ENCODE results near the gene ULK1.
A peak's percentile ranks its signal among the peaks of the same experiment; 100 is the strongest.

The ULK1 gene

GRCh38 chr12:131863711-131864396 lies 30.6 kb upstream of the ULK1 start:
- H3K27me3 Mint-ChIP-seq (ENCODE audit: low read depth, poor library complexity), result peaks cover 2% of the 10 kb centered on the region
- H3K4me1 Mint-ChIP-seq, result peaks cover 37% of the 10 kb centered on the region
- no peak for DNase-seq
- H3K27ac Mint-ChIP-seq, result no peak overlapping the region
- H3K36me3 Mint-ChIP-seq (ENCODE audit: low read depth), result no peaks in the 10 kb centered on the region
- H3K4me3 Mint-ChIP-seq, result no peak overlapping the region
- H3K9me3 Mint-ChIP-seq, result no peaks in the 10 kb centered on the region
- TF ChIP-seq, protein P1, sequence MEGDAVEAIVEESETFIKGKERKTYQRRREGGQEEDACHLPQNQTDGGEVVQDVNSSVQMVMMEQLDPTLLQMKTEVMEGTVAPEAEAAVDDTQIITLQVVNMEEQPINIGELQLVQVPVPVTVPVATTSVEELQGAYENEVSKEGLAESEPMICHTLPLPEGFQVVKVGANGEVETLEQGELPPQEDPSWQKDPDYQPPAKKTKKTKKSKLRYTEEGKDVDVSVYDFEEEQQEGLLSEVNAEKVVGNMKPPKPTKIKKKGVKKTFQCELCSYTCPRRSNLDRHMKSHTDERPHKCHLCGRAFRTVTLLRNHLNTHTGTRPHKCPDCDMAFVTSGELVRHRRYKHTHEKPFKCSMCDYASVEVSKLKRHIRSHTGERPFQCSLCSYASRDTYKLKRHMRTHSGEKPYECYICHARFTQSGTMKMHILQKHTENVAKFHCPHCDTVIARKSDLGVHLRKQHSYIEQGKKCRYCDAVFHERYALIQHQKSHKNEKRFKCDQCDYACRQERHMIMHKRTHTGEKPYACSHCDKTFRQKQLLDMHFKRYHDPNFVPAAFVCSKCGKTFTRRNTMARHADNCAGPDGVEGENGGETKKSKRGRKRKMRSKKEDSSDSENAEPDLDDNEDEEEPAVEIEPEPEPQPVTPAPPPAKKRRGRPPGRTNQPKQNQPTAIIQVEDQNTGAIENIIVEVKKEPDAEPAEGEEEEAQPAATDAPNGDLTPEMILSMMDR (IDR thresholded peaks at IDR 0.05), result no peak

- no peak for DNase-seq
- TF ChIP-seq, protein P1 (IDR thresholded peaks at IDR 0.05), result no peak
- Mint-ChIP-seq H3K4me3 (no peak overlapping the region), H3K36me3 (ENCODE audit: low read depth) (no peaks in the 10 kb centered on the region), H3K27ac (no peak overlapping the region), H3K27me3 (ENCODE audit: low read depth, poor library complexity) (peaks cover 3% of the 10 kb centered on the region), H3K9me3 (no peaks in the 10 kb centered on the region), H3K4me1 (peaks cover 36% of the 10 kb centered on the region)
Observed at GRCh38 chr12:131864469-131864868, 30.0 kb upstream of the ULK1 start.

DNA sequence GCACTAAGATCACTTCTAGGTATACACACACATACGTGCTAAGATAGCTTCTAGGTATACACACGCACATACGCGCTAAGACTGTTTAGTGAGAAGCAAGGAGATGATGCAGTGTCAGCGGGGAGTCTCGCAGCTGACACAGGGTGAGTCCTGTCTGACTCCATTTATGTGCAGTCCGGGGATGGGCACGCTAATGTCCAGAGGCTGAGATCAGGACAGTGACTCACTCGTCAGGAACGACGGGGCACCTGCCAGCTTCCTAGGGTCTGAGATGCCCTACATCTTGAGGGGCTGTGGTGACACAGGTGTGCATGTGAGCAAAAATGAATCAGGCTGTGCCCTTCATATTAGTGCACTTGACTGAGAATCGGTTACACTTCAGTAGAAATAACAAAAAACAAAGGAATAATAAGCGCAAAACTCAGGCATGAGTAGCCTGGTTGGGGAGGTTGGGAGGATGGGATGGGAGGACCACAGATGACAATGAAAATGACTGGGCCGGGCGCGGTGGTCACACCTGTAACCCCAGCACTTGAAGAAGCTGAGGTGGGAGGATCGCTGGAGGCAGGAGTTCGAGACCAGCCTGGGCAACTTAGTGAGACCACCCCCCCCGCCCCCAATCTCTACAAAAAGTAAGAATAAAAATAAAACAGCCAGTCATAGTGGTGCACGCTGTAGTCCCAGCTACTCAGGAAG lies 29.1 kb upstream of the ULK1 start:
- peaks cover 34% of the 10 kb centered on the region for H3K4me1 Mint-ChIP-seq
- DNase-seq, result no peak
- H3K4me3 Mint-ChIP-seq, result no peak overlapping the region
- no peaks in the 10 kb centered on the region for H3K36me3 Mint-ChIP-seq (ENCODE audit: low read depth)
- peaks cover 3% of the 10 kb centered on the region for H3K27me3 Mint-ChIP-seq (ENCODE audit: low read depth, poor library complexity)
- no peak overlapping the region for H3K27ac Mint-ChIP-seq
- H3K9me3 Mint-ChIP-seq, result no peaks in the 10 kb centered on the region
- TF ChIP-seq, protein P1 (IDR thresholded peaks at IDR 0.05), result no peak

GRCh38 chr12:131867471-131867870 lies 27.0 kb upstream of the ULK1 start:
- Mint-ChIP-seq H3K36me3 (ENCODE audit: low read depth) (no peaks in the 10 kb centered on the region), H3K27ac (peak overlapping the region; percentile 93), H3K4me3 (no peak overlapping the region), H3K27me3 (ENCODE audit: low read depth, poor library complexity) (peaks cover 7% of the 10 kb centered on the region), H3K9me3 (no peaks in the 10 kb centered on the region), H3K4me1 (peaks cover 19% of the 10 kb centered on the region)
- no peak for DNase-seq
- TF ChIP-seq, protein P1 (IDR thresholded peaks at IDR 0.05), result no peak

GRCh38 chr12:131867891-131868675 lies 26.3 kb upstream of the ULK1 start:
- H3K4me3 Mint-ChIP-seq, result no peak overlapping the region
- peaks cover 13% of the 10 kb centered on the region for H3K4me1 Mint-ChIP-seq
- peak overlapping the region; percentile 93 for H3K27ac Mint-ChIP-seq
- TF ChIP-seq, protein P1 (IDR thresholded peaks at IDR 0.05), result no peak
- DNase-seq, result no peak
- H3K27me3 Mint-ChIP-seq (ENCODE audit: low read depth, poor library complexity), result peaks cover 9% of the 10 kb centered on the region
- no peaks in the 10 kb centered on the region for H3K36me3 Mint-ChIP-seq (ENCODE audit: low read depth)
- peaks cover under 1% of the 10 kb centered on the region for H3K9me3 Mint-ChIP-seq
